Skin epidermis (tissue), 12 donors: ENCODE data around the gene MT1HL1.
"Not testable (repeated sequence)": the region's sequence is repeated elsewhere in the genome, so short reads cannot be mapped to it uniquely, and the experiment has no call there.

Experiments
- H3K27ac ChIP-seq, 21 experiments: fragments of 200-600 bp; sonication (generic) in 11 of 21; one replicate each; pipeline ENCODE4 v1.5.0; 2020; ENCODE audit warnings: mild to moderate bottlenecking in 3 of 21, inconsistent platforms in 2 of 21, moderate library complexity in 2 of 21
- H3K4me3 ChIP-seq, 7 experiments: fragments of 200-600 bp; sonication (generic) in 2 of 7; one replicate each; pipeline ENCODE4 v1.5.0; 2020; ENCODE audit warnings: inconsistent platforms in 2 of 7, mild to moderate bottlenecking in 2 of 7, moderate library complexity in 1 of 7

Gene MT1HL1

DNA sequence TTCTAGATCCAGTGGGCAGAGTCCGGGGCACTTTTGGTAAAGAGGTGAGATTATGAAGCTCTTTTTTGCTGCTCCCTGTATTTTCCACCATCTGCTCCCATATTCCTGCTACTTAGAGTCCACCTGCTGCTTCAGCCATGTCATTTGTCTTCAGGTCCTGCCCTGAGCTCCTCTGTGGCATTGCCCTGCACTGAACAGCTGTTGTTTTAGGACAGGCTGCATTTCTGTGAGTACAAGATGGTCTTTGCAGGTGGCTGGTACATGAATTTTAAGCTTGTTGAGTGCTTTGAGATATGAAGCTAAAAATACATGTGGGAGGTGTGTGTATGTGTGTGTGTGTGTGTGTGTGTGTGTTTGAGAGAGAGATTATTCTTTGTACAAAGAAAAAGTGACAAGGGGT, 21.9 kb downstream of the MT1HL1 start:
- H3K27ac ChIP-seq = no peak overlapping the region
- H3K4me3 ChIP-seq = no peak overlapping the region

DNA sequence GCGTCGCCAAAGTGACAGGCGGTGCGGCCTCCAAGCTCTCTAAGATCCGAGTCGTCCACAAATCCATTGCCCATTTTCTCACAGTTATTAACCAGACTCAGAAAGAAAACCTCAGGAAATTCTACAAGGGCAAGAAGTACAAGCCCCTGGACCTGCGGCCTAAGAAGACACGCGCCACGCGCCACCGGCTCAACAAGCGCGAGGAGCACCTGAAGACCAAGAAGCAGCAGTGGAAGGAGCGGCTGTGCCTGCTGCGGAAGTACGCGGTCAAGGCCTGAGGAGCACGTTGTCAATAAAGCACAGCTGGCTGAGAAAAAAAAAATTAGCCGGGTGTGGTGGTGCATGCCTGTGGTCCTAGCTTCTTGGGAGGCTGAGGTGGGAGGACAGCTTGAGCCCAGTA, 22.8 kb downstream of the MT1HL1 start:
- H3K27ac ChIP-seq, H3K4me3 ChIP-seq: not testable (repeated sequence)

DNA sequence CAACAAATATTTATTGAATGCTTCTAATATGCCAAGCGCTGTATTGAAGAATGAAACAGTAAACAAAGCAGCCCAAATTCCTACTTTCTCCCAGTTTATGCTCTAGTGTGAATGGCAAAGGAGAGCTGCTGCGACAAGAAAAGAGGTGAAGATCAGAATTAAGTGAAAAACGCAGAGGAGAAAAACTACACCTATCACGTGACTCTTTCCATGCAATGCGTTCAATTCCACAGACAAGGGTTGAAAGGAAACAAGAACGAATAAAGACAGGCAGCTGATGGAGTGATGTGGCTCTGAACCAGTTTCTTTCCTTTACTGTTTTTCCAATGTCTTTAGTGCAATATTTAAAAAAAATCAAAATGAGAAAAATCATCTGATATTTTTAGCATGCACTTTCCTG, 23.6 kb downstream of the MT1HL1 start:
- Histone ChIP-seq H3K4me3 (no peak overlapping the region), H3K27ac (no peak overlapping the region)

DNA sequence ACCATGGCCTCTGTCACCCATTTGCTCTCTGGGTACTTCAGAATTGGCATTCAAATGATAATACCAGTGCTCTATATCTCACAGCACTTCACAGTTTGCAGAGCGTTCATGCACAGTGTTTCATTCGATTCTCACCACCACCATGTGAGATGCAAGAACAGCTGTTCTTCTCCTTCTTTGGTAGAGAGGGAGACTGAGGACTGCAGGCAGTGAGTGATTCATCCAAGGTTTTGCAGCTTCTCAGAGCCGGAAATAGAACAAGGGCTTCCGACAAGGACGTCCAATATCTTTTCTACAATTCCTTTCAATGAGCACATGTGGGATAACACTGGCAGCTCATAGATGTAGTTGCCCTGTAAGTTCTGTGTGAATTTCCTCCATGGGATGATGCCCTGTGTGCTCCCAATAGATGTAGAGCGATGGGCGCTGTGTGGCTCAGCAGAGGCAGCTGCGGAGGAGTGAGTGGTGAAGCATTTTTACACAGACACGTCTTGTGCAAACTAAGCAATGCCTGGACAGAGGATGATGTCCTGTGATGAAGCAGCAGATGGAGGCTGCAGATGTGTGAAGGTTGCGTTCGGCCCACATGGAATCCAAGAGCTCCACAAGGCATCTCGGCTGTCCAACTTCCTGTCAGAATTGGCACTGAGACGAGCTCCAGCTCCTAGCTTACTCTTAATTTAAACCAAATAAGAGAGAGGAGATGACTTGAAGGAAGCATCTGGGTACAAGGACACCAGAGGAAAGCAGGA, 24.9 kb downstream of the MT1HL1 start:
- H3K4me3 ChIP-seq = no peak overlapping the region

DNA sequence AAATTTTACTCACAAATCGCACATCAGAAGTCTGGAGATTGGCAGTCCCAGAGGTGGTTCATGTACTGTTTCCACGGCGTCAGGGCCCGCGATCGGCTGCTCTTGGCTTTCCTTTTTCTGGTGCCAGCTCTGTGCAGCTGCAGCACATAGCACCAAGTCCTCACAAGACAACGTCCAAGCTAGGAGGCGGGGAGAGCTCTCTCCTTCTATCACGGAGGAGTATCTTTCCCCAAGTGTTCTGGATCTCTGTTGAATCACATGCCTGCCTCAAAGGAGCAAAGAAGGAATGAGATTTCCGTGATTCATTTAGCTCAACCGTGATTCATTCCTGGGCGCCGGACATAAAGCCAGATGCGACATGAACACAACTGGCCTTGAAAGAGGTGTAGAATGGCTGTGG, 25.5 kb downstream of the MT1HL1 start:
- H3K27ac ChIP-seq = no peak overlapping the region
- H3K4me3 ChIP-seq = no peak overlapping the region

More for the DNA sequence above, 24.9 kb downstream of the MT1HL1 start:
- no peak overlapping the region for H3K27ac ChIP-seq

DNA sequence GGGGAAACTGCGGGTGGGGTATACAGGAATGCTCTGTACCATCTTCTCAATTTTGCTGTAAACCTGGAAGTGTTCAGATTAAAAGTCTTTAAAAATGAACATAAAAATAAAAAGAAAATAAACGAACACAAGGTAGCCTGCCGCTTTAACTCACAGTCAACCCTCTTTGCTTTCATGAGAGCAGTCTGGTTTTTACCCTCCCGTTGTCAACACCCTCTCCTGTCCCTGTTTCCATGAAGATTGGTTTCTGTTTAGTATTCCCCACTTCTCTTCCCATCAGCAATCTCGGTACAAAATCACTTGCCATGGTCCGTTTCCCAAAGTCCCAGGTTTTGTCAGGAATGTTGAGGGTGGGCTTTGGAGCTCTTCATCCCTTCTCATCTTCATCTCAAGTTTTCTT, 28.8 kb downstream of the MT1HL1 start:
- H3K4me3 ChIP-seq = no peak overlapping the region
- H3K27ac ChIP-seq = no peak overlapping the region

DNA sequence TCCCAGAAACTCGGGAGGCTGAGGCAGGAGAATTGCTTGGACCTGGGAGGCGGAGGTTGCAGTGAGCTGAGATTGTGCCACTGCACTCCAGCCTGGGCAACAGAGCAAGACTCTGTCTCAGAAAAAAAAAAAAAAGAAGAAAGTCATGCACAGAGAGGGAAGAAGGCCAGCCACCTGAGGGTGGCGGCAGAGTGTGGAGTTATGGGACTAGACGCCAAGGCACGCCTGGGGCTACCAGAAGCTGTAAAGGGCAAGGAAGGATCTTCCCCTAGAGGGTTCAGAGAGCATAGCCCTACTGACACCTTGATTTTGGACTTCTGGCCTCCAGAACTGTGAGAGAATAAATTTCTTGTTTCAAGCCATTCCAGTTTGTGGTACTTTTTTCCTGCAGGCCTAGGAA, 30.2 kb downstream of the MT1HL1 start:
- H3K27ac ChIP-seq, H3K4me3 ChIP-seq: not testable (repeated sequence)

DNA sequence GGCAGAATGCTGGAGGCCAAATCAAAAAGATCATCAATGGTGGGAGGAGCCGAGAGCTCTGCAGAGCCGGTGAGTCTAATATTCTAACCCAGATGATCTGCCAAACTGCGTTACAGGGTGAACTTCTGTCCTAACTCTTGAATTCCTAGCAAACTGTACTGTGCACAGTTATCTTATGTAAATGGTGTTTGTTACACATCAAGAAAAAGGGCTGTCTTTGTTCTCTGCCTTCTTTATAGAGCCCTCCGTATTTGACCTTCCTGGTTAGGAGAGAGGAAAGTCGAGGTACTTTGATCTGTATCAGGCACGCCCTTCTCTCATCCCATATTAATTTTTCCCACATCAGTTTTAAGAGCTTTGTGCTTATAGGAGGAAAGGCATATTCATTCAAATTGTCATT, 37.6 kb downstream of the MT1HL1 start:
- Histone ChIP-seq H3K27ac (no peak overlapping the region), H3K4me3 (no peak overlapping the region)

DNA sequence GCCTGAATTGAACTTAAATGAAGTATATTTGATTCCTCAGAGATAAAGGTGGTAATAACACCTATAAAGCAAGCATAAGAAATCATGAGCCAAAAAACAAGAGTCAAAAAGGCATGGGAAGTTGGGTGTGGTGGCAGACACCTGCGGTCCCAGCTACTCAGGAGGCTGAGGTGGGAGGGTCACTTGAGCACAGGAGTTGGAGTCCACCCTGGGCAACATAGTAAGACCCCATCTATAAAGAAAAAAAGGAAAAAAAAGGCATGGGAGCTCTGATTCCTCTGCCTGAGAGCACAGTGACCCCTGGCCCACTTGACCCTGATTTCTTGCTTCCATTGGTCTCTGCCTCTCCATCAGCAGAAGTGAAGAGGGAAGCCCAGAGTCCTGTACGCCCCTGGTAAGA, 40.3 kb downstream of the MT1HL1 start:
- H3K27ac ChIP-seq = no peak overlapping the region
- no peak overlapping the region for H3K4me3 ChIP-seq

DNA sequence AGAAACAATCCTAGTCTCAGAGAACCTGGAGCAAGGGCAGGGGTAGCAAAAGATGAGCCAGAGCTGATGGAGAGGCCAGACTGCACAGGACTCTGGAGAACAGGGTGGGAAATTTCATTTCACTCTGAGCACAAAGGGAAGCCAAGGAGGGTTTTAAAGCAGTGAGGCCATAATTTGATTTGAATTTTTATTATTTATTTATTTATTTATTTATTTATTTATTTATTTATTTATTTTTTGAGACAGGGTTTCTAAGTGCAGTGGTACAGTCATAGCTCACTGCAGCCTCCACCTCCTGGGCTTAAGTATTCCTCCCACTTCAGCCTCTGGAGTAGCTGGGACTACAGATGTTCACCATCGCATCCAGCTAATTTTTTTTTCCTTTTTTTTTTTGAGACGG, 45.1 kb downstream of the MT1HL1 start:
- Histone ChIP-seq H3K27ac (no peak overlapping the region), H3K4me3 (no peak overlapping the region)

DNA sequence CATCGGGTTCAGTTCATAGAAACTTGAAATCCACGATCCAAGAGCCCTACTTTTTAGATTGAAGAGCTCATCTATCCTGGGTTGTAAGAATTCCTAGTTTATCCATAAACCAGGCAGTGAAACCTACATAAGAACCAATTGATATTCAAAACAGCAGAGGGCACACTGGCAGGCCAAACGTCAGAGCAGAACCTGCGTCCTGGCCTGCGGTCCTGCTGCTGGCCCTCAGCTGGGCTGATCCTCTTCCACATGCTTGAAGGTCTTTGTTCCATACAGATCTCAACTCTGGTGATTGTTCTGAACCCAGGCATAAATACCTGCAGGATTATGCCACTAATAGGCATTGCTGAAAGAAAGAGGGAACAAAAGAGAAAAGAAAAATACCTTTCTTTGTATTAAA, 47.0 kb downstream of the MT1HL1 start:
- no peak overlapping the region for H3K4me3 ChIP-seq
- no peak overlapping the region for H3K27ac ChIP-seq
